ENCODE measurements around the gene LMNA.

Gene LMNA

DNA sequence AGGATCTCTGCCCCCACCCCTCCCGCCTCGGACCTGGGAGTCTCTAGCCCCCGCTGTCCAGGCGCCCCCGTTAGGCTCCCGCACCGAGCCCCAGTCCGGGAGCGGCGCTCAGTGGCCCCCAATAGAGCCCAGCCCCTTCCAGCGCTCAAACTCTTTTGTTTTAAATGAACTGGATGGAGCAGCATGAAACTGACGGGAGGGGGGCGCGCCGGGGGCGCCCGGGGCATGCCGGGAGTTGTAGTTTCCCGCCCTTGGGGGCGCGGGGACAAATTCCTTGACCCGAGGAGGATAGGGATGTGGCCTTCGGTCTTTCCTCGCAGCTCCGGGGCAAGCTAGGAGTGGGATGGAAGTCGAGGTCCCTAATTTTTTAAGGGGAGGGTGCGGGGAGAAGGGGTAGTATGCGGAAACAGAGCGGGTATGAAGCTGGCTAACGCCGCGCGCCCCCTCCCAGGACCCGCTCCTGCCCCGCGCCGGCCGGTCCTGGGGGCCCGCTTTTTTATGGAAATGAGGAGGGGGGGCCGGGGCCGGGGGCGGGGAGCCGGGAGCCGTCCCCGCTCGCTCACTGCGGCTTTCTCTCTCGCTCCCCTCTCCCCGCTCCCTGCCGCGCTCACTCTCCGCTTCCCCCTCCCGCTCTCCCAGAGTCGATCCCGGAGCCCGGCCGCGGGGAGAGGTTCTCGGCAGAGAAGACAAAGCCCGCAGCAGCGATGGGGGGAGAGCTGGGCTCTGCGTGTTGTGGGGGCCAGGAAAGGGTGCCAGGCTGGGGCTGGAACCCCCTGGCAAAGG lies 32.0 kb upstream of the LMNA start, which contains the start of gene MEX3A:
Gene MEX3A, minus strand, starts transcription at position 157 of the 783 bp plus-strand sequence. CDS start 467 bp downstream, outside the sequence.
- DNase-seq (ENCODE audit: low spot score): peak; percentile 98

GRCh38 chr1:156083800-156084790 lies 30.4 kb upstream of the LMNA start:
- DNase-seq (ENCODE audit: low spot score): no peak

DNA sequence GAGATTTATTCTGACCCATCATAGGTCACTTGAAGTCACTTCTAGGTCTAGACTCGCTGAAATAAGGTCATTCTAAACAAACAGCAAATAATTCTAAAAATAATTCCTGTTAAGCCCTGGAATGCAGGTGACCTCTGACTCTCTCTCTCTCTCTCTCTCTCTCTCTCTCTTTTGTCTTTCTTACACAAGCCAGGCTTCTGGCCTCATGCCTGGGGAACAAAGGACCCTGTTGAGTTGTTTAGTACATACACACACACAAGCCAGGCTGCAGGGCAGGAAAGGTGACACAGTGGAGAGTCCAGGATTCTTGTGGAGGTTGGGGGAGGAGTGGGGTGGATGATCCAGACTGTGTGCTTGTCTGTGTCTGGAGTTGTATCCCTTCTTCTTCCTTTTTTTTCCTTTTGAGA lies 28.3 kb upstream of the LMNA start:
- peak; percentile 65 for DNase-seq (ENCODE audit: low spot score)

DNA sequence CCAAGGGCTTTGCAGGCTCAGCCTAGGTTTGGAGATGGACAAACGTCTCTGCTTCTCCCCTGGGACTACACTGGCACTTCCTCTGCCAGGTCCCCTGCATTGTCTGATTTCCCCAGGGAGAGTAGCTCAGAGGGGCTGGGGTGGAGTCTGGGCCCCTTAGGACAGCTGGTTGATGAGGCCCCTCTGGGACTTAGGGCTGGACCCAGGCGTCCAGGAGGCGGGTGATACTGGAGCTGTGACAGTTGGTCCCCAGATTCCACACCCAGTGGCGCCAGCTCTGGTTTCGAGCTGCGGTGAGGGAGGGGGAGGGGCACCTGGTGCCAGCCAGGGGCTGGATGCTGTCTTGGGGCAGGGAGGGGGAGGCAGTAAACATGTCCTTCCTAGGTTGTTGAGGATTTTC lies 24.8 kb upstream of the LMNA start:
- no peak for DNase-seq (ENCODE audit: low spot score)

GRCh38 chr1:156090138-156090839 lies 24.2 kb upstream of the LMNA start:
- DNase-seq (ENCODE audit: low spot score): no peak

DNA sequence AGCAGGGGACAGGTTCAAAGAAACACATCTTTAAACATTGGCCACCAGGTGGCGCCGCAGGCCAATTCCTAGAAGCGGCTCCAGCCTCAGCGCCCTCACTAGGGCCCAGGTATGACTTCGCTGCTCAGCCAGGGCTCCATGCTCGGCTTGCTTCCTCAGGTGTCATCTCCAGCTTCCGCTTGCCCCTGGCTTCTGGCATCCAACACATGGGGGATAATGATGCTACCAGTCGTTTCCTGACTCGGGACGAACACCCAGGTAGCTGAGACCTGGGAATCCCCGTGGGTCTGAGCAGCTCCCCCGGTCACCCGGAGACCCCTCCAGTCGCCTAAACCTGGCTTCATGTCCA lies 23.7 kb upstream of the LMNA start:
- DNase-seq (ENCODE audit: low spot score): peak; percentile 86

DNA sequence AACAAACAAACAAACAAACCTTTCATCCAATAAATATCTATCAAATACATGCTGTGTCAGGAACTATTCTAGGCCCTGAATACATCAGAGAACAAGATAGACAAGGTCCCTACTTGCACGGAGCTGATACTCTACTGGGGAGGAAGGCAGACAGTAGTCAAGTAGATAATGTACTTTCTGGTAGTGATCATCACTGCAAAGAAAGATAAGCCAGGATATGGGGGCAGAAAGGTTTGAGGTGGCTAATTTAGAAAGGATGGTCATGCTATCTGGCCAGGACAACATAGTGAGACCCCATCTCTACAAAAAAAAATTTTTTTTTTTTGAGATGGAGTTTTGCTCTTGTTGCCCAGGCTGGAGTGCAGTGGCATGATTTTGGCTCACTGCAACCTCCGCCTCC lies 22.9 kb upstream of the LMNA start:
- no peak for DNase-seq (ENCODE audit: low spot score)

- no peak for DNase-seq (ENCODE audit: low spot score)
Measured at GRCh38 chr1:156095906-156096508, 18.5 kb upstream of the LMNA start.

DNA sequence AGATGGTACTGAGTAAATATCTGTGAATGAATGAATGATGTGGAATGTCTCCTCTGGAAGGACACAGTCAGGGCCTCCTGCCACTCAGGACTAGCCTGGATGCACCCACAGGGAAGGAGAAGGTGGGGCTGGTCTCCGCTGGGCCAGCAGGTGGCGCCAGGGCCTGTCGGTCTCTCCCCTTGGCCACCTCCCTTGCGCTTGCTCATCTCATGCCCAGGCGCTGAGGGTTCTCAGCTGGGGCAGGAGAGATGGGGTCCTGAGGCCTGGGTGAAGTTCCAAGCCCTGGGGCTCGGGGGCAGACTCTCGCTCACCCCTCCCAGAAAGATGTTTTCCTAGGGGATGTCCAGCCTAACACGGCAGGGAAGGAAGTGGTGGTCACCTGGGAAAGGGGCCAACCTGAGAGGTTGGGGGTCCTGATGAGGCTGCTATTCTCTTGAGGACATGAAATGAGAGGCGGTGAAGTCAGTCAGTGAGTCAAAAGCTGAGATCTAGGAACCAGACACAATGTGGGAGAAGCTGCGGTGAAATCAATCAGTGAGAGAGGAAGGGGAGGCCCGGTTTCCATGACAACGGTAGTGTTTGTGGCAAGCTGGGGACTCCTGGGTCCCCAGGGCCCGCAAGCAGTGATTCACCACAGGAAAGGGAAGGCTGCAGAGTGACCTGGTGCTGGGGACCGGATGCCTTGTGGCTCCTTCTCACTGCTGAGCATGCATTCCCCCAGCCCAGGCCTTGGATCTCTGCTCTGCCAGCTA lies 17.7 kb upstream of the LMNA start:
- peak; percentile 91 for DNase-seq (ENCODE audit: low spot score)

DNA sequence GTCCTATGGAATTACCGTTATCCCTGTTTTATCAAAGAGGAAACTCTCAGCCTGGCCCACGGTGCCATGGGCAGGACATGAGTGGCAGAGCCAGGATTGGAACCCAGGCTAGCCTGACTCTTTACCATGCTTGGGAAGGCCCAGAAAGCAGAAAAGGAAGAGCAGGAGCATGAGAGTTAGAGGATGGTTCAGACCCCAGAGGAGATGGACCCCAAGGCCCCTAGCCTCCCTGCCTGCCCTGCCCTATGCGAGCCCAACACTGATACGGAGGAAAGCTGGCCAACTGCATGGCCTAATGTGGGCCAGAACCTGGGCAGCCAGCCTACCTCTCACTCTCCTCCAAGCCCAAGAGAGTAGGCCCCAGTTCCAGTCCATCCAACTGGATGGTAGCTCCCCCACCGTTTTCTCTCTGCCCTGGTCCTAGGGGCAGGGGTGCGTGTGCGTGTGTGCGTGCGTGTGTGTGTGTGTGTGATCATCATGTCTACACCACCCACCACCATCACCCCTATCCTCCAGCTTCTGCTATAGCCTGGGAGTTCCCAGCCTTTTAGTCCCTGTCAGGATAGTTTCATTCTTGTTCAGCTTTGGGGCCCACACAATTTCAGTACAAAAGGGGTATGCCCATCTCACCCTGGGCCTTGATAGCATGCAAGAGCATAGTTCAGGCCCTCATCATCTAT lies 16.9 kb upstream of the LMNA start:
- DNase-seq (ENCODE audit: low spot score): no peak

DNA sequence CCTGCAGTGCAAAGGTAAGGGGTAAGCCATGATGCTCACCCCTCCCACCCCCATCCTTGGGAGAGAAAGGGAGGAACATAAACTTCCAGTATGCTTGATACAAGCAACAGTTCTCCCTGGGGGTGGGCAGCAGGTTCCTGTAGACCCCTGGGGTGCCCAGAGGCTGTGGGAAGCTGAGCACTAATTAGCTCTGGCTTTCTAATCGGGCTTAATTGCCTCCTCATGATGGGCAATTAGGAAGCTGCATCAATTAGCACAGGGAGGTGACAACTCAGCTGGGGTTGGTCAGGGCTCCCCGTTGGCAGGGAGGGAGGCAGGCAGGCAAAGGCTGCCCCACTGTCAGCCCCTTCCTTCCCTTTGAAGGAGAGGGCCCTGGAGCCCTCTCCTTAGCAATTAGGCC lies 15.7 kb upstream of the LMNA start:
- no peak for DNase-seq (ENCODE audit: low spot score)

DNA sequence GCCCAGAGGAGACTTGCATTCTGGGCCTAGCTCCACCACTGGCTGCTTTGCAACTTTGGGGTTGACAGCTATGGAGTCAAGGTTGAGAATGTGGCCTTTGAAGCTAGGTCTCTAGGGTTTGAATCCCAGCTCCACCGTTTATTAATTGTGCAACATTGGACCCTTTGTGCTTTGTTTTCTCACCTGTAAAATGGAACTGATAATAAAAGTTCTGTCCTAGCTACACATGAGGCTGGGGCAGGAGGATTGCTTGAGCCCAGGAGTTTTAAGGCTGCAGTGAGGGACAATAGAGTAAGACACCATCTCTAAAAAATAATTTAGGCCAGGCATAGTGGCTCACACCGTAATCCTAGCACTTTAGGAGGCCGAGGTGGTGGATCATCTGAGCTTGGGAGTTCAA lies 15.2 kb upstream of the LMNA start:
- no peak for DNase-seq (ENCODE audit: low spot score)

GRCh38 chr1:156100205-156100995 lies 14.1 kb upstream of the LMNA start:
- DNase-seq (ENCODE audit: low spot score): no peak

DNA sequence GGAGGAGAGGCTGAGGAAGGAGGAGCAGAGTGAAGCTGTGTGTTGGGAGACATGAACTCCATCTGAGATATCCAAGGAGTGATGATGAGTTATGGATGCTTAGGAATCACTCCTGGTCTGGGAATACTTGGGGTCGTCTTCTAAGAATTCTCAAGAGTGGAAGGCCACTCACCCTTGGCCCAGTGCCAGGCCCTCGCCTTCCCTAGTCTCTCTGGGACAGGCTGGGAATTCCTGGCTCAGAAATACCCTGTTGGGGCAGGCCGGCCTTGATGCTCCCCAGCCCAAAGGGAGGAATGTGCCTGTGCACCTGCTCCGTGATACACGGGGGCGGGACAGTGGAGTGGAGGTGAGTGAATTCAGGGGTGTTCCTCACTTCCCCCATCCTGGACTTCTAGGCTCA lies 12.6 kb upstream of the LMNA start:
- no peak for DNase-seq (ENCODE audit: low spot score)

DNA sequence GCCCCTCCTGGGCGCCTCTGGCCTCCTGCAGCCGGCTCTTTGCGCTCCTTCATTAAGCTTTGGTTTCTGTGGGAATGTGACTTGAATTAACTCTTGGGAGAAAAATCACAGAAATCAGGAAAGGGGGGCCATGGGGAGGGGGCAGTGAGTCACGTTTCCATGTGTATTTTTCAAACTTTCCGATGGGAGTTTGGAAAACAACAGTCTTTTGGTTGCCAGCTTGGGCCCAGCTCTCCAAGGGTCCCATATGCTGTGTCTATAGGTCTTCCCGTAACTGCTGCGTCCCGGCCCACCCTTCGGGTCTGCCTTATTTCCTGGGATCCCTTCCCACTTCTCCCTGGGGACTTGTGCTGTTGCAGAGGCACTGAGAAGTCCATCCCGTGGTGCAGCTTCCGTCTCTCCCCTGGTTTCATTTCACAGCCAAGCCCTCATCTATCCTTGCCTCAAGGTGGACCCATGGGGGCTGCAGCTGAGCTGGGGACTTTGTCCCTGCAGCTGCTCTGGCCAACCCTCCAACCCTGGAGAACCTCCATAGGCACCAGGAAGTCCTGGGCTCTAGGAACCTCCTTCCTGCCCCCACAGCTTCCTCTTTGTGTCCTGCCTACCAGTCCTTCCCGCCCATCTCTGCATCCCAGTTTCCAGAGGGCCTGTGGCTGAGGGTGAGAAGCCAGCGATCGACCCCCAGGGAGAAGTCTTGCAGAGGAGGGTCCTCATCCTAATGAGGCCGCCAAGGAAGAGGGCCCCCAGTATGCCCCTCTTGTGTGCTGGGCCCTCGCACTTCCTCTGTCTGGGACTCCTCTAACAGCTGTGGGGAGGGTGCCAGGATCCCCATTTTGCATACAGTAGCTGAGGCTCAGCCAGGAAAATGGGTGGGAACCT lies 11.6 kb upstream of the LMNA start:
- DNase-seq (ENCODE audit: low spot score): no peak

DNA sequence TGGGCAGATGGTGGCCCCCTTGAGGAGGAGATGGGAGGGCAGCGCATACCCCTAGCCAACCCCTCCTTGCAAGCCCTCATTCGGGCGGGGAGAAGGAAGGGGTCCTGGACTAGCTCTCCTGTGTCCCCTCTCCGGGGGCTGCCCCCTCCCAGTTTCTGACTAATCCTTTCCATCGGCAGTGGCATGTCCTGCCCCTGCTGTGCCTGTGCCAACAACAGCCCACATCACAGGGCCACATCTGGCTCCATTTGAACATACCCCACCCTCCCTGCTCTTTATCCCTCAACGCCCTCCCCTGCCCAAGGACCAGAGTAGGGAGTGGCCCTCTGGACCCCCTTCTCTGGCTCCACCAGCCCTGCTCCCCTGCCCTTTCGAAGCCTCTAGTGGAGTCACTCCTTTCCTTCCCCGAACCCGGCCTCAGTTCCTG lies 11.0 kb upstream of the LMNA start:
- no peak for DNase-seq (ENCODE audit: low spot score)

- DNase-seq (ENCODE audit: low spot score): no peak
Measured at GRCh38 chr1:156104065-156104810, 10.3 kb upstream of the LMNA start.
